GM23338 (cell line): ENCODE data around the gene CCDC39. TPM values are rescaled to one million over a fixed set of nuclear protein-coding genes. Genes with fewer than 3 reads are reported as not detected.

ENCODE experiments used
- ETS1 ChIP-seq: IDR thresholded peaks from 2 replicates; pipeline ENCODE4 v1.6.1; 2016; ENCODE audit warnings: antibody characterized with exemption
- EZH2phosphoT487 ChIP-seq: fragments of 200-600 bp; sonication (generic); IDR thresholded peaks from one replicate; pipeline ENCODE4 v1.8.1; 2018; ENCODE audit warnings: antibody characterized with exemption; ENCODE audit not compliant: unreplicated experiment
- REST ChIP-seq: IDR thresholded peaks from one replicate; pipeline ENCODE4 v1.6.1; 2018; ENCODE audit warnings: antibody characterized with exemption; ENCODE audit not compliant: unreplicated experiment
- ZNF331 ChIP-seq: fragments of 250-450 bp; sonication (Bioruptor Pico); IDR thresholded peaks from 2 replicates; pipeline ENCODE4 v1.5.0; 2020; ENCODE audit warnings: low read depth, mild to moderate bottlenecking, moderate library complexity
- ZNF462 ChIP-seq: fragments of 250-450 bp; sonication (Bioruptor Pico); IDR thresholded peaks from 2 replicates; pipeline ENCODE4 v1.5.0; 2020; ENCODE audit warnings: mild to moderate bottlenecking, moderate library complexity
- polyA plus RNA-seq: library from polyadenylated mRNA; unstranded; fragments of >200 nt; fragmentation: Nextera tagmentation; extraction: Ambion mirVana; gene quantifications from 2 replicates; pipeline ENCODE4 v1.2.1, GENCODE V29; 2016
- total RNA-seq: library from RNA; depleted of rRNA; stranded (reverse); fragments of >200 nt; shearing (Covaris generic); gene quantifications from 2 replicates; pipeline ENCODE4 v1.2.3, GENCODE V29; 2014

Gene CCDC39
- total and polyA plus RNA-seq, 2 experiments from 2014 or later: 0.52 to 2.6 TPM

- TF ChIP-seq ZNF462 (CRISPR knock-in tag) (0 out of 2 replicates have a peak, but pooled peaks have one; percentile 51), ETS1 (peak; percentile 86), ZNF331 (peak; percentile 29; the same call in 1 of the 2 replicates), EZH2phosphoT487 (no peak), REST (no peak)
These were observed 77.3 kb downstream of the CCDC39 start, which contains the start of gene TTC14 (continued) for GRCh38 chr3:180601688-180602666.
